Measurements from ENCODE around the gene SCN5A. TPM values are rescaled to one million over a fixed set of nuclear protein-coding genes. Genes with fewer than 3 reads are reported as not detected.

SCN5A gene
- total RNA-seq, 1 donor from 2014 or later: 163 TPM

GRCh38 chr3:38587548-38588131 is 61.8 kb downstream of the SCN5A start:
- no peak for DNase-seq (ENCODE audit: missing footprints)
- intact Hi-C loops (cut with DNase I): no loop called here
- ATAC-seq: no peak

DNA sequence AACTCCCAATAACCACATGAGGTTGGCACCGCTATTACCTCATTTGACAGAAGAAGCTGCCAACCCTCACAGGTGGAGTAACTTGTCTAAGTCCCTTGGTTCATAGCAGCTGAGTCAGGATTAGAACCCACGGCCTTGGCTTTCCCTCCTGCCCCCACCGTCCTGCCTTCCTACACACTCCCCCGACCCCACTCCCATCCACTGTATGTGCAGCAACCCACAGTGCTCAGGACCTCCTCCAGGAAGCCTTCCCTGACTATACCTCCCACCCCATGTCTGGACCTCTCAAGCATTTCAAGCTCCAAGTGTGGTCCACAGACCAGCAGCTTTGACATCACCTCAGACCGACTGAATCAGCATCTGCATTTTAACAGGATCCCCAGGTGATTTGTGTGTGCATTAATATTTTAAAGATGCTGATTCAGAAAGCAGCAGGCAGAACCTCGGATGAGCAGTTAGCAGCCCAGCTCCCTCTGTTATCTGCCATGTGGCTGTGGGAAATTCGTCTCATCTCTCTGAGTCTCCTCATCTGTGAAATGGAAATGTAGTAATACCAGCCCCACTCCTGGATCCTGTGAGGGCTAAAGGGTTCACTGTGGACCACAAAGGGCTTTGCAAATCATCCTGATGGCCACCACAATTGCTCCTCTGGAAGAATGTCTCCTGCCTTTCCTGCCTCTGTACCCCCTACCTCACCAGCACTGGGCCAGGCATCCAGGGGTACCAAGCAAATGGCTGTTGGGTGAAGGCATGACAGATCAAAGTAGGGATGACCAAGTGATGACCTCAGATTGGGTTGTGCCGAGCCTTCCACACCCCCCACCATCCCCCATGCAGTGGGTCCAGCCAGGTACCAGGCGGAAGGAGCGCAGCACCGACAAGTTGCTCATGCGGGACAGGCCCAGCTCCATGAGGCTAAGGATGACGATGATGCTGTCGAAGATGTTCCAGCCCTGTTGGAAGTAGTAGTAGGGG is 62.7 kb downstream of the SCN5A start:
- no peak for ATAC-seq
- intact Hi-C loops (cut with DNase I): no loop called here
- DNase-seq (ENCODE audit: missing footprints): no peak

GRCh38 chr3:38585791-38586420 is 63.6 kb downstream of the SCN5A start:
- no peak for DNase-seq (ENCODE audit: missing footprints)
- intact Hi-C loops (cut with DNase I): no loop called here

DNA sequence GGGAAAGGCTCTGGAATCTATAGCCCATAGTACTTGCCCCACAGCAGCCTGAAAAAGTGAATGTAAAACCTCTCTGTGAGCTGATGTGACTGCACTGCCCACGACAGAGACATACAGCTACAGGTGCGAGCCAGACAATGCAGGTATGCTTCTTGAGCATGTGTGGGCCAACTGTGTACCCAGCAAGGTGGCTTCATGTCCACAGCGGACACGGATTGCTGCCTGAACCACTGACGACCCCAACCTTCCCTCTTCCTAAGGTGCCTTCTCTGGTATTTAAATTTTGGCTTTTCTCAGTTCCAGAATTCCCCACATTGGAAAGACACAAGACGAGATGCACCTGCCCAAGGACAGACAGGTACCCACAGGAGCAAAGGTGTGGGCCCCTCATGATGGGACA is 65.8 kb downstream of the SCN5A start:
- intact Hi-C loops (cut with DNase I): no loop called here
- DNase-seq (ENCODE audit: missing footprints): no peak
- no peak for ATAC-seq

More at GRCh38 chr3:38585791-38586420, 63.6 kb downstream of the SCN5A start:
- ATAC-seq: no peak

- intact Hi-C loops (cut with DNase I): no loop called here
- DNase-seq (ENCODE audit: missing footprints): no peak
Observed at GRCh38 chr3:38582941-38583645, 66.4 kb downstream of the SCN5A start.

GRCh38 chr3:38582316-38582715 is 67.2 kb downstream of the SCN5A start:
- intact Hi-C loops (cut with DNase I): no loop called here
- no peak for DNase-seq (ENCODE audit: missing footprints)
- ATAC-seq: no peak

More at GRCh38 chr3:38582941-38583645, 66.4 kb downstream of the SCN5A start:
- ATAC-seq: no peak

DNA sequence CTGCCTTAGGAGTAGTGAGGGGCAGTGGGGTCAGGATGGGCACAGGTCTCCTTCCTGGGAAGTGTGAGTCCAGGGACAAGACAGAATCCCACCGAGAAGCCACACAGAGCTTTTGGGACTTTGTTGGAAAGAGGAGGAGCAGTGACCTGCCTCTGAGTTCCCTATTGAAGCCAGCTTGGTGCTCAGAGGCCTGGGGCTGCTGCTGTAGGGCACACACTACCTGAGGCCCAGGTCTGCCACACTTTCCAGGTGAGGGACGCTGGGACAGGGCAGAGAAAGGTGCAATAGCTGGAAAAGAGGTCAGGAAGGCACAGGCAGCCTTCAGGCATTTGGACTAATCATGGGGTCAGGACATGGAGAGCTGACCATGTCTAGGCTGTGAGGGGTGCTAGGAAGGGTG is 67.7 kb downstream of the SCN5A start:
- no peak for DNase-seq (ENCODE audit: missing footprints)
- ATAC-seq: no peak
- intact Hi-C loops (cut with DNase I): loop anchor here (2.0 kb wide), 2 partner anchors 35 to 63 kb away; no protein-coding TSS in a partner anchor

DNA sequence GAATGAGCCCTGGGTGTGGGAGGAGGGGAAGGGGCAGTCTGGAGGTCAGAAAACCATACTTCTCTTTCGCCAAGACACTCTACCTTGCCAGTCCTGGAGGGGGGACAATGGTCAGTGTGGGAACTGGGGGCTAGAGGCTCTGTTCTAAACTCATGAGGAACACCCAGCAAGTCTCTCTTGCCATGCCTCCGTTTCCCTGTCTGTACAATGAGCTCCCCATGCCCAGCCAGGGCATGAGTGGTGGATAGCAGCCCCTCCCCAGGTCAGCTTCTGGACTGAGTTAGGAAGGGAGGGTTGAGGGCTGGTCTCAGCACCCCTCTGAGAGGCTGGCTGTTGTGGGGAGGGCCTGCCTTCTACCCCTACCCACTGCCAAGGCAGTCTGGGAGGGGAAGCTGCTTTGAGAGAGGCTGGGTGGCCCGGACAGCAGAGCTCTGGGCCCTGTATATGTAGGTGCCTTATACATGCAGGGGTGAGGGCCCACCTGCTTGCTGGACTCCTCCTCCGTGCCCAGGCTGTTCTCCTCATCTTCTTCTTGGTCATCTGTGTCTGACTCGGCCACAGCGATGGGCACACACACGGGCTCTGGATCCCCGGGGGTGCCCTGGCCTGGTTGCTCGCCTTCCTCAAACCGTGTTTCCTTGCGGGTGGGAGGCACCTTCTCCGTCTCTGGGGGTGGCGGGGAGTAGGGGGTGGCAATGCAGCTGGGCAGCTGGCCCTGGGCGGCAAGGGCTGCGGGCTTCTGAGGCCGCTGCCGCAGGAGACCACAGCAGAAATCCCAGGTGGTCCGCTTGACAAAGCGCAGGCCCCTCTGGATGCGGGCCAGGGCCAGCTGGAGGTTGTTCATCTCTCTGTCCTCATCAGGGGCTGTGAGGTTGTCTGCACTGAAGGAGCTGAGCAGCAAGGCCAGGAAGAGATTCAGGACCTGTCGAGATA is 68.8 kb downstream of the SCN5A start:
- intact Hi-C loops (cut with DNase I): loop anchor here (1.0 to 2.0 kb wide), 3 partner anchors 36 to 64 kb away; no protein-coding TSS in a partner anchor
- ATAC-seq: peak; percentile 4
- DNase-seq (ENCODE audit: missing footprints): no peak

- ATAC-seq: peak; percentile 82
- DNase-seq (ENCODE audit: missing footprints): peak; percentile 53
- intact Hi-C loops (cut with DNase I): loop anchor here (1.0 to 2.0 kb wide), 3 partner anchors 37 to 65 kb away; no protein-coding TSS in a partner anchor
Observed at GRCh38 chr3:38579551-38580449, 69.7 kb downstream of the SCN5A start.

GRCh38 chr3:38579141-38579540 is 70.3 kb downstream of the SCN5A start:
- peak; percentile 86 for DNase-seq (ENCODE audit: missing footprints)
- peak; percentile 80 for ATAC-seq
- intact Hi-C loops (cut with DNase I): no loop called here

DNA sequence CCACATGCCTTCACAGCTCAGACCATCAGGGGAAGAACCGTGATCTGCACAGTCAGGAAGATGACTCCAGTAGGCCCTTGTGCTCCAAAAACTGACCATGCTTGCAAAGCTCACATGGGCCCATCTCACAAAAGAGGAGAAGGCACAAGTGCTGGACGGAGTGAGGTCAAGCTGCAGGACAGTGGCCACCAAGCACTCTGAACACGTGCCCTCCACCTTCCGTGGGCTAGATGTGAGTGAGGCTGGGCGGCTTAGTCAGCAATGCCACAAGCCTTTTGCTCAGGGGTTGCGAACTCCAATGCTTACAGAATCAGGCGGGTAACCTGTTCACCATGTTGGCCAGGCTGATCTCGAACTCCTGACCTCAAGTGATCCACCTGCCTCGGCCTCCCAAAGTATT is 70.9 kb downstream of the SCN5A start:
- no peak for ATAC-seq
- DNase-seq (ENCODE audit: missing footprints): peak; percentile 45
- intact Hi-C loops (cut with DNase I): no loop called here

DNA sequence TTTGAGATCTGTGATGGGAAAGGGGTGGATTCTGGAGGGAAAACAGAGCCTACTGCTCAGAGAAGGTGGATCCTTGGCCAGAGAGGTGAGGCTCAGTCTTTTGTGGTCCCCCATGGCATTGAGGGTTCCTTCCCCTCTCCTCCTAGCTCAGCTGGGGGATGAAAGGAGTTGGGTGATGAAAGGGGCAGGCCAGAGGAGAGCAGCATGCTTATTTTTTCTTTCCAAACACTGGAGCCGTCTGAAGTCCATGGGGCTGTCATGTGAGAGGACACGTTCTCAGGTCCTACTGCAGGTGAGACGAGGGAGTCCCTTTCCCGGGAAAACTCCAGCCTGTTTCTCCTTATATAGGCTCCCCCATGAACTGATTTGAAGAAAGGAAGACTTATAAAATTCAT is 71.4 kb downstream of the SCN5A start:
- no peak for ATAC-seq
- no peak for DNase-seq (ENCODE audit: missing footprints)
- intact Hi-C loops (cut with DNase I): no loop called here

DNA sequence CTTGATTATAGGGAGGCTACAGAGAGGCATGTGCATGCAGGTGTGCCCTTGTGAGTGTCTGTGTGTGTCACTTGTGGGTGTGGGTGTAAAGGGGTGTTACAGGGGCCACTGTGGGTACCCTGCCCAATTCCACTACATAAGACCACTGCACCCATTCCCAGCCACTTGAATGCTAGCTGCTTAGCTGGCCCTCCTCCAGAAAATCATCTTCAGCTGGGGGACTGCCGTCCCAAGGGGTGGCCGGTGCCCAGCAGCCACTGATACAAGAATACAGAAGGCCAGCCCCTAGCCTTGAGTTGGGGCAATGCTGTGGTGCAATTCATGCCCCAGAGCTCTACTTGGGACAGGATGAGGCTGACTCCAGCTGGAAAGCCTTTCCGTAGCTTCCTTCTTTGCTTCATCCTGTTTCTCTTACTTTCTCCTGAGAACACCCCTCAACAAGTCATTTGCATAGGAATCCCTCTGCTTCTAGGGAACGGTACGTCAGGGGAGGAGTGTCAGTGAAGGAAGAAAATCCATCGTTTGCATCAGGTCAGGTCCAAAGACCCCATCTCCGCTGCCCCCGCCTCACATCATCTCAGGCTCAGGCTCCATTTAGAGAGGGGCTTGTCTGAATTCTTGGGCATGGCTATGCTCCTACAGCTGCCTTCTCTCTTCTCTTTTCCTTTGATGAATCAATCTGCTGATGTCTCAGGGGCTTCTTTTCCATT is 72.0 kb downstream of the SCN5A start:
- intact Hi-C loops (cut with DNase I): no loop called here
- peak; percentile 34 for DNase-seq (ENCODE audit: missing footprints)
- ATAC-seq: no peak

- DNase-seq (ENCODE audit: missing footprints): peak; percentile 34
- ATAC-seq: no peak
- intact Hi-C loops (cut with DNase I): no loop called here
Observed at GRCh38 chr3:38576526-38577370, 72.7 kb downstream of the SCN5A start.

DNA sequence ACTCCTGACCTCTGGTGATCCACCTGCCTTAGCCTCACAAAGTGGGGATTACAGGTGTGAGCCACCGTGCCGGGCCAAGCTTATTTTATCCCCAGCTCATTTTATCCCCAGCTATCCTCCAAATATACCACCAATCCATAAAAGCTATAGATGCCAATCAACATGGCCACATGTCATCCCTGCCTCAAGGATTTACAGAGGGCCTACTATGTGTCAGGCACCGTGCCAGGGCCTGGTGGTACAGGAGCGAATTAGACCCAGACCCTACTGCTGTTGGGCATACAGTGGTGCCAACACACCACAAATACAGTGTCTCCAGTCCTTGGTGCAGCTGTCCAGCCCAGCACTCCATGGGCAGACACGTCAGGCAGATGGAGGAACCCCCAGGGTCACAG is 73.4 kb downstream of the SCN5A start:
- DNase-seq (ENCODE audit: missing footprints) (peak; percentile 17), ATAC-seq (no peak)
- intact Hi-C loops (cut with DNase I): no loop called here

Measured in Right ventricle myocardium inferior (tissue), 1 donor.